HEK293 (cell line): ENCODE measurements around the gene UBL4A.
A peak's percentile ranks its signal among the peaks of the same experiment; 100 is the strongest.

Source experiments
- CTCF ChIA-PET: fragments of 350-600 bp; formaldehyde crosslinking; extraction: SDS; loops from one replicate; lab custom pipeline; 2021; ENCODE audit warnings: antibody characterized with exemption; lab: Yijun Ruan, JAX
- POLR2A ChIA-PET: fragments of 300-600 bp; formaldehyde crosslinking; extraction: SDS; loops from one replicate; lab custom pipeline; 2020; ENCODE audit warnings: antibody characterized with exemption, inconsistent platforms; lab: Yijun Ruan, JAX
- H3K27ac ChIP-seq: fragments of 200-500 bp; sonication (Bioruptor generic); 2 replicates; pipeline ENCODE4 v1.5.1; 2014; ENCODE audit warnings: low read depth, low read length, control low read depth, inconsistent platforms; ENCODE audit errors: extremely low read depth
- H3K36me3 ChIP-seq, 2 experiments: fragments of 200-500 bp in 1 of 2; sonication (Bioruptor generic) in 1 of 2; 1 replicate in 1 of 2; 2 replicates in 1 of 2; pipeline ENCODE4 v1.5.1; 2014 to 2017; ENCODE audit warnings: inconsistent platforms in 2 of 2, low read length in 2 of 2; ENCODE audit not compliant: control insufficient read depth in 2 of 2, insufficient read depth in 1 of 2
- H3K4me1 ChIP-seq: fragments of 200-500 bp; sonication (Bioruptor generic); 2 replicates; pipeline ENCODE4 v1.5.1; 2014; ENCODE audit warnings: mild to moderate bottlenecking, low read length, inconsistent platforms; ENCODE audit not compliant: control insufficient read depth, insufficient read depth
- H3K4me3 ChIP-seq: 2 replicates; pipeline ENCODE4 v1.5.1; 2011; ENCODE audit warnings: low read depth, mild to moderate bottlenecking, control low read depth, low read length, moderate library complexity
- H3K9me3 ChIP-seq: fragments of 200-500 bp; sonication (Bioruptor generic); 2 replicates; pipeline ENCODE4 v1.5.1; 2014; ENCODE audit warnings: low read depth, low read length, inconsistent platforms; ENCODE audit not compliant: control insufficient read depth, insufficient read depth
- AEBP2 ChIP-seq: fragments of 450-650 bp; formaldehyde crosslinking; IDR thresholded peaks from 2 replicates; pipeline ENCODE4 v1.5.1; 2016; ENCODE audit warnings: missing biosample characterization, missing genetic modification characterization, borderline replicate concordance
- GLIS1 ChIP-seq: fragments of 450-650 bp; formaldehyde crosslinking; IDR thresholded peaks from 2 replicates; pipeline ENCODE4 v1.5.1; 2016; ENCODE audit warnings: missing biosample characterization, missing genetic modification characterization
- GLIS2 ChIP-seq: fragments of 450-650 bp; formaldehyde crosslinking; IDR thresholded peaks from 2 replicates; pipeline ENCODE4 v1.5.1; 2016; ENCODE audit warnings: missing biosample characterization, missing genetic modification characterization
- KLF16 ChIP-seq: fragments of 450-650 bp; formaldehyde crosslinking; IDR thresholded peaks from 2 replicates; pipeline ENCODE4 v1.5.1; 2017; ENCODE audit warnings: missing biosample characterization, missing genetic modification characterization
- KLF9 ChIP-seq: fragments of 450-650 bp; formaldehyde crosslinking; IDR thresholded peaks from 2 replicates; pipeline ENCODE4 v1.5.1; 2016; ENCODE audit warnings: missing biosample characterization, missing genetic modification characterization, low read depth
- SCRT2 ChIP-seq: fragments of 450-650 bp; formaldehyde crosslinking; IDR thresholded peaks from 2 replicates; pipeline ENCODE4 v1.5.1; 2016; ENCODE audit warnings: missing biosample characterization, missing genetic modification characterization
- SP3 ChIP-seq: fragments of 450-650 bp; formaldehyde crosslinking; IDR thresholded peaks from 2 replicates; pipeline ENCODE4 v1.5.1; 2016; ENCODE audit warnings: missing biosample characterization, missing genetic modification characterization
- SP7 ChIP-seq: fragments of 450-650 bp; formaldehyde crosslinking; IDR thresholded peaks from 2 replicates; pipeline ENCODE4 v1.5.1; 2016; ENCODE audit warnings: missing biosample characterization, missing genetic modification characterization
- ZBTB17 ChIP-seq: fragments of 450-650 bp; formaldehyde crosslinking; IDR thresholded peaks from 2 replicates; pipeline ENCODE4 v1.5.1; 2016; ENCODE audit warnings: missing biosample characterization, missing genetic modification characterization
- ZBTB49 ChIP-seq: fragments of 450-650 bp; formaldehyde crosslinking; IDR thresholded peaks from 2 replicates; pipeline ENCODE4 v1.5.1; 2016; ENCODE audit warnings: missing biosample characterization, missing genetic modification characterization, low read depth
- ZIC2 ChIP-seq: fragments of 450-650 bp; formaldehyde crosslinking; IDR thresholded peaks from 2 replicates; pipeline ENCODE4 v1.5.1; 2016; ENCODE audit warnings: missing biosample characterization, missing genetic modification characterization
- ZNF19 ChIP-seq: fragments of 450-650 bp; formaldehyde crosslinking; IDR thresholded peaks from 2 replicates; pipeline ENCODE4; 2016; ENCODE audit warnings: missing biosample characterization, missing genetic modification characterization, low read depth
- ZNF223 ChIP-seq: fragments of 450-650 bp; formaldehyde crosslinking; IDR thresholded peaks from 2 replicates; pipeline ENCODE4 v1.5.1; 2016; ENCODE audit warnings: missing biosample characterization, missing genetic modification characterization
- ZNF292 ChIP-seq: fragments of 450-650 bp; formaldehyde crosslinking; IDR thresholded peaks from 2 replicates; pipeline ENCODE4 v1.5.1; 2016; ENCODE audit warnings: low read depth, missing biosample characterization, missing genetic modification characterization, borderline replicate concordance
- ZNF518A ChIP-seq: fragments of 450-650 bp; formaldehyde crosslinking; conservative IDR thresholded peaks from 2 replicates; pipeline ENCODE4 v1.5.1; 2016; ENCODE audit warnings: low read depth, missing biosample characterization, missing genetic modification characterization
- ZNF626 ChIP-seq: fragments of 450-650 bp; sonication (Bioruptor Pico); formaldehyde crosslinking; IDR thresholded peaks from 2 replicates; pipeline ENCODE4 v1.5.1; 2018; ENCODE audit warnings: missing biosample characterization, missing genetic modification characterization, inconsistent platforms
- ZNF791 ChIP-seq: fragments of 450-650 bp; formaldehyde crosslinking; IDR thresholded peaks from 2 replicates; pipeline ENCODE4 v1.5.1; 2016; ENCODE audit warnings: missing biosample characterization, missing genetic modification characterization

The UBL4A gene

GRCh38 chrX:154489182-154489581 is 2.8 kb upstream of the UBL4A start:
- no peak overlapping the region for H3K4me3 ChIP-seq
- POLR2A ChIA-PET, result interaction anchor here (0.9 to 3.1 kb wide), 12 partner anchors 9 to 91 kb away, joined by 3 to 35 read pairs (median 12); partner anchors contain the start of genes DNASE1L1, FAM3A, LAGE3 and RPL10
- CTCF ChIA-PET, result interaction anchor here (0.6 to 2.5 kb wide), 2 partner anchors 38 to 769 kb away, joined by 3 to 8 read pairs; no protein-coding TSS in a partner anchor
- TF ChIP-seq ZIC2 (tag by site-specific recombination) (peak; percentile 53), ZNF626 (no peak), ZNF223 (tag by site-specific recombination) (no peak), AEBP2 (no peak), ZBTB17 (no peak), KLF16 (no peak)
- H3K4me1 ChIP-seq, result no peaks in the 10 kb centered on the region; the same call in 1 of the 2 replicates
- H3K36me3 ChIP-seq, result peaks cover 0 to 29% of the 10 kb centered on the region in 2 experiments; a peak in 1 of 3 replicates
- H3K9me3 ChIP-seq, result no peaks in the 10 kb centered on the region; the same call in 1 of the 2 replicates
- H3K27ac ChIP-seq, result no peak overlapping the region

- no peak overlapping the region for H3K27ac ChIP-seq
- CTCF ChIA-PET, result interaction anchor here (1.0 to 2.5 kb wide), 3 partner anchors 11 to 38 kb away, joined by 3 to 8 read pairs (median 6); no protein-coding TSS in a partner anchor
- H3K4me3 ChIP-seq, result no peak overlapping the region
- TF ChIP-seq SCRT2 (tag by site-specific recombination) (no peak), GLIS2 (peak; percentile 66), KLF9 (no peak), GLIS1 (peak; percentile 35)
- TF ChIP-seq, all 188 proteins: peak for 2
- POLR2A ChIA-PET, result interaction anchor here (2.2 to 2.5 kb wide), 4 partner anchors 10 to 90 kb away, joined by 9 to 21 read pairs (median 13); partner anchors contain the start of genes DNASE1L1, LAGE3 and RPL10
- no peaks in the 10 kb centered on the region; the same call in 1 of the 2 replicates for H3K9me3 ChIP-seq
- peaks cover 0 to 36% of the 10 kb centered on the region in 2 experiments; a peak in 1 of 3 replicates for H3K36me3 ChIP-seq
- no peaks in the 10 kb centered on the region; the same call in 1 of the 2 replicates for H3K4me1 ChIP-seq
Measured at GRCh38 chrX:154488336-154489075, 2.1 kb upstream of the UBL4A start.

GRCh38 chrX:154487518-154488290 is 1.3 kb upstream of the UBL4A start:
- no peak overlapping the region for H3K27ac ChIP-seq
- ChIA-PET POLR2A (interaction anchor here (0.9 to 1.3 kb wide), 4 partner anchors 9 to 117 kb away, joined by 3 to 8 read pairs (median 5); no protein-coding TSS in a partner anchor), CTCF (interaction anchor here (1.0 to 2.1 kb wide), 4 partner anchors 10 to 44 kb away, joined by 3 to 6 read pairs (median 4); no protein-coding TSS in a partner anchor)
- no peaks in the 10 kb centered on the region; the same call in 1 of the 2 replicates for H3K4me1 ChIP-seq
- H3K4me3 ChIP-seq, result no peak overlapping the region
- no peaks in the 10 kb centered on the region; the same call in 1 of the 2 replicates for H3K9me3 ChIP-seq
- H3K36me3 ChIP-seq, result peaks cover 0 to 38% of the 10 kb centered on the region in 2 experiments; a peak in 1 of 3 replicates
- TF ChIP-seq SP7 (no peak), ZNF292 (tag by site-specific recombination) (no peak), ZNF19 (tag by site-specific recombination) (no peak), AEBP2 (no peak), ZNF518A (tag by site-specific recombination) (no peak), ZNF791 (tag by site-specific recombination) (no peak), SP3 (tag by site-specific recombination) (no peak), ZBTB49 (no peak)
